HG03432 (cell line): ENCODE data around the gene GMEB1.
A peak's percentile ranks its signal among the peaks of the same experiment; 100 is the strongest.
"Not testable (repeated sequence)": the region's sequence is repeated elsewhere in the genome, so short reads cannot be mapped to it uniquely, and the experiment has no call there.

ENCODE experiments used
- ATAC-seq: cut with Tn5 transposase; IDR thresholded peaks from one replicate; pipeline ENCODE4 v1.9.1; 2021; ENCODE audit warnings: mild to moderate bottlenecking, moderate library complexity; ENCODE audit not compliant: unreplicated experiment

GMEB1 gene

GRCh38 chr1:28668956-28669723, 556 bp downstream of the GMEB1 start:
- ATAC-seq = peak; percentile 66

GRCh38 chr1:28671254-28671780, 2.7 kb downstream of the GMEB1 start:
- no peak for ATAC-seq

GRCh38 chr1:28672971-28673370, 4.4 kb downstream of the GMEB1 start:
- ATAC-seq = not testable (repeated sequence)

GRCh38 chr1:28675924-28676257, 7.3 kb downstream of the GMEB1 start:
- ATAC-seq = no peak

GRCh38 chr1:28680151-28680550, 11.6 kb downstream of the GMEB1 start:
- ATAC-seq = no peak

GRCh38 chr1:28682840-28683239, 14.3 kb downstream of the GMEB1 start:
- ATAC-seq = no peak

- no peak for ATAC-seq
Observed at GRCh38 chr1:28684937-28685336, 16.4 kb downstream of the GMEB1 start.

- ATAC-seq = not testable (repeated sequence)
Observed at GRCh38 chr1:28691627-28692026, 23.0 kb downstream of the GMEB1 start.

GRCh38 chr1:28703629-28704028, 35.0 kb downstream of the GMEB1 start:
- no peak for ATAC-seq

- ATAC-seq = no peak
Observed at GRCh38 chr1:28716336-28716735, 47.8 kb downstream of the GMEB1 start.

GRCh38 chr1:28718166-28718565, 49.6 kb downstream of the GMEB1 start:
- no peak for ATAC-seq

GRCh38 chr1:28718586-28719331, 50.2 kb downstream of the GMEB1 start:
- no peak for ATAC-seq

GRCh38 chr1:28719332-28719619, 50.7 kb downstream of the GMEB1 start:
- no peak for ATAC-seq

- no peak for ATAC-seq
Observed at GRCh38 chr1:28720376-28720775, 51.8 kb downstream of the GMEB1 start.

- ATAC-seq = not testable (repeated sequence)
Observed at GRCh38 chr1:28721927-28722326, 53.3 kb downstream of the GMEB1 start.

GRCh38 chr1:28725365-28725764, 56.8 kb downstream of the GMEB1 start:
- not testable (repeated sequence) for ATAC-seq

- ATAC-seq = no peak
Observed at GRCh38 chr1:28735961-28736449, 67.4 kb downstream of the GMEB1 start.

GRCh38 chr1:28736450-28737306, 68.1 kb downstream of the GMEB1 start, which contains the start of gene YTHDF2:
TSS of gene YTHDF2 (plus strand) at chr1:28736940. CDS start at chr1:28737121, 181 bp downstream.
- ATAC-seq = peak; percentile 90

GRCh38 chr1:28737307-28738132, 68.9 kb downstream of the GMEB1 start:
- ATAC-seq = peak; percentile 1

GRCh38 chr1:28740118-28740517, 71.5 kb downstream of the GMEB1 start:
- no peak for ATAC-seq
